ENCODE results near the gene LPGAT1.
A peak's percentile ranks its signal among the peaks of the same experiment; 100 is the strongest.

Gene LPGAT1

GRCh38 chr1:211828584-211829342 is 1.8 kb downstream of the LPGAT1 start:
- DNase-seq: no peak

GRCh38 chr1:211827051-211827450 is 3.5 kb downstream of the LPGAT1 start:
- no peak for DNase-seq

- no peak for DNase-seq
Observed at GRCh38 chr1:211825980-211826379, 4.6 kb downstream of the LPGAT1 start.

GRCh38 chr1:211822677-211823407 is 7.7 kb downstream of the LPGAT1 start:
- peak; percentile 40 to 76 (median 76) for DNase-seq

- DNase-seq: peak; percentile 13 to 56 (median 44)
Observed at GRCh38 chr1:211816586-211816985, 14.0 kb downstream of the LPGAT1 start.

GRCh38 chr1:211814313-211814712 is 16.2 kb downstream of the LPGAT1 start:
- no peak for DNase-seq

GRCh38 chr1:211813590-211813989 is 17.0 kb downstream of the LPGAT1 start:
- no peak for DNase-seq

- DNase-seq: no peak
Observed at GRCh38 chr1:211812584-211812983, 18.0 kb downstream of the LPGAT1 start.

- DNase-seq: no peak
Observed at GRCh38 chr1:211811848-211812247, 18.7 kb downstream of the LPGAT1 start.

- no peak for DNase-seq
Observed at GRCh38 chr1:211811126-211811525, 19.4 kb downstream of the LPGAT1 start.

GRCh38 chr1:211808475-211808874 is 22.1 kb downstream of the LPGAT1 start:
- DNase-seq: no peak

- no peak for DNase-seq
Observed at GRCh38 chr1:211804915-211805314, 25.6 kb downstream of the LPGAT1 start.

- no peak for DNase-seq
Observed at GRCh38 chr1:211800925-211801607, 29.5 kb downstream of the LPGAT1 start.

- no peak for DNase-seq
Observed at GRCh38 chr1:211797994-211798393, 32.6 kb downstream of the LPGAT1 start.

GRCh38 chr1:211791979-211792378 is 38.6 kb downstream of the LPGAT1 start:
- no peak for DNase-seq

GRCh38 chr1:211789641-211790464 is 40.7 kb downstream of the LPGAT1 start:
- no peak for DNase-seq

GRCh38 chr1:211788626-211789025 is 41.9 kb downstream of the LPGAT1 start:
- DNase-seq: no peak

- no peak for DNase-seq
Observed at GRCh38 chr1:211783897-211784296, 46.7 kb downstream of the LPGAT1 start.

- DNase-seq: no peak
Observed at GRCh38 chr1:211783266-211783665, 47.3 kb downstream of the LPGAT1 start.

- DNase-seq: no peak
Observed at GRCh38 chr1:211781260-211781659, 49.3 kb downstream of the LPGAT1 start.

GRCh38 chr1:211775170-211775569 is 55.4 kb downstream of the LPGAT1 start:
- no peak for DNase-seq

- DNase-seq: no peak
Observed at GRCh38 chr1:211764701-211765100, 65.9 kb downstream of the LPGAT1 start.

- DNase-seq: no peak
Observed at GRCh38 chr1:211762206-211762605, 68.4 kb downstream of the LPGAT1 start.

Data from suppressor macrophage treated with lipopolysaccharide for 1 hour (primary cell).